Neural progenitor cell (in vitro differentiated cells): Measurements from ENCODE around the gene NELFCD.

ENCODE experiments used
- CTCF ChIP-seq: fragments of 200-600 bp; sonication (generic); IDR thresholded peaks from 2 replicates; pipeline ENCODE4 v1.5.1; 2017; ENCODE audit warnings: antibody characterized with exemption, mild to moderate bottlenecking
- EZH2 ChIP-seq: fragments of 200-600 bp; sonication (generic); IDR thresholded peaks from 2 replicates; pipeline ENCODE4 v1.6.1; 2017; ENCODE audit warnings: antibody characterized with exemption, mild to moderate bottlenecking, moderate library complexity
- EZH2phosphoT487 ChIP-seq: fragments of 200-600 bp; sonication (generic); IDR thresholded peaks from 2 replicates; pipeline ENCODE4 v1.6.1; 2017; ENCODE audit warnings: antibody characterized with exemption

GRCh38 chr20:59008715-59009336, 27.8 kb downstream of the NELFCD start:
- TF ChIP-seq EZH2 (no peak), CTCF (no peak), EZH2phosphoT487 (no peak)
